HG03097 (cell line): ENCODE measurements around the gene INHBB.

Experiments used
- ATAC-seq: cut with Tn5 transposase; IDR thresholded peaks from one replicate; pipeline ENCODE4 v1.9.1; 2021; ENCODE audit not compliant: unreplicated experiment, low FRiP score

INHBB gene

GRCh38 chr2:120354467-120354866, 8.5 kb downstream of the INHBB start:
- no peak for ATAC-seq

GRCh38 chr2:120354935-120355779, 9.2 kb downstream of the INHBB start:
- ATAC-seq, result no peak

- ATAC-seq, result no peak
Measured at GRCh38 chr2:120355780-120356266, 9.9 kb downstream of the INHBB start.

- no peak for ATAC-seq
Measured at GRCh38 chr2:120357768-120358167, 11.8 kb downstream of the INHBB start.

GRCh38 chr2:120358734-120359465, 13.0 kb downstream of the INHBB start:
- ATAC-seq, result no peak

- ATAC-seq, result no peak
Measured at GRCh38 chr2:120360307-120360855, 14.4 kb downstream of the INHBB start.

- ATAC-seq, result no peak
Measured at GRCh38 chr2:120362926-120363325, 17.0 kb downstream of the INHBB start.

- ATAC-seq, result no peak
Measured at GRCh38 chr2:120365236-120365793, 19.4 kb downstream of the INHBB start.

- ATAC-seq, result no peak
Measured at GRCh38 chr2:120366698-120367097, 20.8 kb downstream of the INHBB start.

GRCh38 chr2:120367221-120367620, 21.3 kb downstream of the INHBB start:
- no peak for ATAC-seq

- no peak for ATAC-seq
Measured at GRCh38 chr2:120367649-120368048, 21.7 kb downstream of the INHBB start.

- ATAC-seq, result no peak
Measured at GRCh38 chr2:120368086-120368485, 22.1 kb downstream of the INHBB start.

GRCh38 chr2:120369250-120369649, 23.3 kb downstream of the INHBB start:
- no peak for ATAC-seq

GRCh38 chr2:120371969-120372625, 26.2 kb downstream of the INHBB start:
- no peak for ATAC-seq

- ATAC-seq, result no peak
Measured at GRCh38 chr2:120372816-120373215, 26.9 kb downstream of the INHBB start.

GRCh38 chr2:120373424-120373823, 27.5 kb downstream of the INHBB start:
- no peak for ATAC-seq

- ATAC-seq, result no peak
Measured at GRCh38 chr2:120374821-120375220, 28.9 kb downstream of the INHBB start.

- ATAC-seq, result no peak
Measured at GRCh38 chr2:120375251-120376020, 29.5 kb downstream of the INHBB start.

- ATAC-seq, result no peak
Measured at GRCh38 chr2:120376101-120376500, 30.2 kb downstream of the INHBB start.
